ENCODE results near the gene RSL1D1.
"Not testable (repeated sequence)": the region's sequence is repeated elsewhere in the genome, so short reads cannot be mapped to it uniquely, and the experiment has no call there.

The RSL1D1 gene

GRCh38 chr16:11788914-11789313 lies 62.4 kb downstream of the RSL1D1 start:
- H3K36me3 ChIP-seq (ENCODE audit: low read depth), result peaks cover 36% of the 10 kb centered on the region
- no peak overlapping the region for H3K4me3 ChIP-seq (ENCODE audit: severe bottlenecking)
- ATAC-seq (ENCODE audit: low read depth) (no peak), DNase-seq (ENCODE audit: low spot score) (no peak)
- no peaks in the 10 kb centered on the region for H3K9me3 ChIP-seq (ENCODE audit: severe bottlenecking)
- TF ChIP-seq CTCF (IDR thresholded peaks at IDR 0.05; ENCODE audit: poor library complexity, severe bottlenecking), result no peak
- H3K27me3 ChIP-seq (ENCODE audit: insufficient read depth, poor library complexity, severe bottlenecking), result no peaks in the 10 kb centered on the region
- no peak overlapping the region for H3K27ac ChIP-seq (ENCODE audit: poor library complexity, severe bottlenecking)
- H3K4me1 ChIP-seq (ENCODE audit: insufficient read depth, poor library complexity, severe bottlenecking), result peaks cover 12% of the 10 kb centered on the region

GRCh38 chr16:11784980-11785599 lies 66.3 kb downstream of the RSL1D1 start:
- H3K4me1 ChIP-seq (ENCODE audit: insufficient read depth, poor library complexity, severe bottlenecking), result peaks cover 32% of the 10 kb centered on the region
- not testable (repeated sequence) for H3K27me3 ChIP-seq (ENCODE audit: insufficient read depth, poor library complexity, severe bottlenecking); ATAC-seq (ENCODE audit: low read depth); DNase-seq (ENCODE audit: low spot score); H3K4me3 ChIP-seq (ENCODE audit: severe bottlenecking); H3K9me3 ChIP-seq (ENCODE audit: severe bottlenecking)
- H3K27ac ChIP-seq (ENCODE audit: poor library complexity, severe bottlenecking), result peak overlapping the region; percentile 94
- H3K36me3 ChIP-seq (ENCODE audit: low read depth), result peaks cover 20% of the 10 kb centered on the region

GRCh38 chr16:11784381-11784780 lies 67.0 kb downstream of the RSL1D1 start:
- Histone ChIP-seq H3K4me1 (ENCODE audit: insufficient read depth, poor library complexity, severe bottlenecking) (peaks cover 32% of the 10 kb centered on the region), H3K27ac (ENCODE audit: poor library complexity, severe bottlenecking) (peak overlapping the region; percentile 94), H3K36me3 (ENCODE audit: low read depth) (peaks cover 22% of the 10 kb centered on the region)
- not testable (repeated sequence) for H3K27me3 ChIP-seq (ENCODE audit: insufficient read depth, poor library complexity, severe bottlenecking); H3K9me3 ChIP-seq (ENCODE audit: severe bottlenecking); H3K4me3 ChIP-seq (ENCODE audit: severe bottlenecking); ATAC-seq (ENCODE audit: low read depth); DNase-seq (ENCODE audit: low spot score)

- DNase-seq (ENCODE audit: low spot score), result no peak
- peaks cover 24% of the 10 kb centered on the region for H3K36me3 ChIP-seq (ENCODE audit: low read depth)
- peaks cover 32% of the 10 kb centered on the region for H3K4me1 ChIP-seq (ENCODE audit: insufficient read depth, poor library complexity, severe bottlenecking)
- H3K27me3 ChIP-seq (ENCODE audit: insufficient read depth, poor library complexity, severe bottlenecking), result no peaks in the 10 kb centered on the region
- no peak for TF ChIP-seq CTCF (IDR thresholded peaks at IDR 0.05; ENCODE audit: poor library complexity, severe bottlenecking)
- no peaks in the 10 kb centered on the region for H3K9me3 ChIP-seq (ENCODE audit: severe bottlenecking)
- H3K27ac ChIP-seq (ENCODE audit: poor library complexity, severe bottlenecking), result peak overlapping the region; percentile 94
- no peak overlapping the region for H3K4me3 ChIP-seq (ENCODE audit: severe bottlenecking)
- ATAC-seq (ENCODE audit: low read depth), result no peak
Observed at GRCh38 chr16:11784038-11784369, 67.3 kb downstream of the RSL1D1 start.

Data from RWPE2 (cell line).